NCI-H748 (cell line): Measurements from ENCODE around the gene NAB2.
"Not testable (repeated sequence)": the region's sequence is repeated elsewhere in the genome, so short reads cannot be mapped to it uniquely, and the experiment has no call there.

Experiments used
- DNase-seq: peaks from one replicate; lab custom pipeline; 2025; ENCODE audit not compliant: unreplicated experiment; lab: John Stamatoyannopoulos, UW

Gene NAB2

DNA sequence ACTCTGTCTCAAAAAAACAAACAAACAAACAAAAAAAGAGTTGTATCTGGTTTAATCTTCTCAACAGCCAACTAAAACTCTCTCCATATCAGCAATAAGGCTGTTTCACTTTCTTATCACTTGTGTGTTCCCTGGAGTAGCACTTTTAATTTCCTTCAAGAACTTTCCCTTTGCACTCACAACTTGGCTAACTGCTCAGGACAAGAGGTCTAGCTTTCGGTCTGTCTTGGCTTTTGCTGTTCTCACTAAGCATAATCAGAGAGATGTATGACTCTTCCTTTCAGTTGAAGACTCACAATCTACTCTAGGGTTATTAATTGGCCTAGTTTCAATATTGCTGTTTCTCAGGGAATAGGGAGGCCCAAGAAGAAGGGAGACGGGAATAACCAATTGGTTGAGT lies 22.7 kb upstream of the NAB2 start:
- no peak for DNase-seq

GRCh38 chr12:57069523-57069922 lies 19.4 kb upstream of the NAB2 start:
- peak; percentile 57 for DNase-seq

- DNase-seq: no peak
These were observed 16.3 kb upstream of the NAB2 start for GRCh38 chr12:57072661-57073060.

DNA sequence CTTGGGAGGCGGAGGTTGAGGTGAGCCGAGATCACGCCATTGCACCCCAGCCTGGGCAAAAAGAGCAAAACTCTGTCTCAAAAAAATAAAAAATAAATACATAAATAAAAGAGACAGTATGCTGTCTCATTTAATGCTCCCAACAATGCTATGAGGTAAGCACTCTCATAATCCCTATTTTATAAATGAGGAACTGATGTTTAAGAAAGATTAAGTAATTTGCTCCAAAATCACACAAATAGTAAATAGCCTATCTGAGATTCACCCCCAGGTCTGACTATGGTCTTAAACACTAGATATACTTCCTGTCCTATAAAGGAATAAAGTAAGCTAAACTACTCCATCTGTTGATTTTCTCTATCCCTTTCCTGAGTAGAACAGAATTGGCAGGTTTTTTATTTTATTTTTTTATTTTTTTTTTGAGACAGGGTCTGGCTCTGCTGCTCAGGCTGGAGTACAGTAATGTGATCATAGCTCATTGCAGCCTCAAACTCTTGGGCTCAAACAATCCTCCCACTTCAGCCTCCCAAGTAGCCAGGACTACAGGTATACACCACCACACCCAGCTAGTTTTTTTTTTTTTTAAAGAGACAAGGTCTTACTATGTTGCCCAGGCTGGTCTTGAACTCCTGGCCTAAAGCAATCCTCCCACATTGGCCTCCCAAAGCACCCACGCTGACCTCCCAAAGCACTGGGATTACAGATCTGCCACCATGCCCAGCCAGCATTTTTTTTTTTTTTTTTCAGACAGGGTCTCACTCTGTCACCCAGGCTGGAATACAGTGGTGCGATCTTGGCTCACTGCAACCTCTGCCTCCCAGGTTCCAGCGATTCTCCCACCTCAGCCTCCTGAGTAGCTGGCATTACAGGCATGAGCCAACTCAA lies 15.1 kb upstream of the NAB2 start:
- not testable (repeated sequence) for DNase-seq

DNA sequence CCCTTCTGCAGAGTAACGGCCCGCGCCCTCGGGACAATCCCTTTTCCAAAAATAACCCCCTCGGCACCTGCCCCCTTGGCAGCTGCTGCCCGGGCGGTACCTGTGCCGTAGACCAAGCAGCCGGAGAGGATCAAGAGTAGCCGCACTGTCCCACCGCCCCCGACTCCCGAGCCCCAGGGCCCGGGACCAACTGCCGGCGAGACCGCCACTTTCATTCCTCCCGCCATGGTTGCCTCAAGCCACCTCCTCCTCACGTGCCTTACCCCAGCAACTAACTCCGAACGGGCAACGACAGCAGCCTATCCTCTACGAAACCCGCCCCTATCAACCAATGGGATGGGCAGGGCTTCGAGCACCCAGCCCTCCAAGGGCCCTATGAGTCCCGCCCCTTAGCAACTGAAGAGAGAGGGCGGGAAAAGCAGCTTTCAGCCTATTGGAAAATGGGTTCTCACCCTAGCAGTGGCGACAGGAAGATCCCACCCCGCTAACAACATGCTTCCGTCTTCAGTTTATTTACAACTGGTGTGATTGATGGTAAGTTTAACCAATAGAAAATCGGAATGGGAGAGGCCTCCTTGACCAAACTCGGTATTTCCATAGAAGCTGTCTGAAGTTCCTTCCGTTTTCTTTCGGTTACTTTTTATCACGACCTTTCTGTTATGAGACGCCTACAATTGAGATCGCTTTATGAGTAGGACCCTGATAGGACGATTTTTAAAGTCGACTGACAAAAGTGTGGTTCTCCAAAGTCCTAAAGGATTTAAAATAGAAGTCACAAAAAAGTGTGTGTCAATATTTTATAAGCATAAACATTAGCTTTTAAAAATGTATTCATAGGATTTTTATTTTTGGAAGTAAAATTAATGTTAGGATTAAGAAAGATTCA lies 10.2 kb upstream of the NAB2 start, which contains the start of gene NEMP1:
TSS of gene NEMP1 (minus strand) at position 273 of the 886 bp plus-strand sequence. CDS start at position 227, 46 bp downstream.
- DNase-seq: peak; percentile 100

DNA sequence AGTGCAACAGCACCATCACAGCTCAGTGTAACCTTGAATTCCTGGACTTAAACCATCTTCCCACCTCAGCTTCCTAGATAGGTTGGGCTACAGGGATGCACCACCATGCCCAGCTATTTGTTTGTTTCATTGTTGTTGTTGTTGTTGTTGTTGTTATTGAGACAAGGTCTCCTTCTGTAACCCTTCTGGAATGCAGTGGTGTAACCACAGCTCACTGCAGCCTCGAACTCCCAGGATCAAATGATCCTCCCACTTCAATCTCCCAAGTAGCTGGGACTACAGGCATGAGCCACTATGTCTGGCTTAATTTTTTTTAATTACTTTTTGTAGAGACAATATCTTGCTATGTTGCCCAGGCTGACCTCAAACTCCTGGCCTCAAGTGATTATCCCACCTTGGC lies 9.1 kb upstream of the NAB2 start:
- no peak for DNase-seq

DNA sequence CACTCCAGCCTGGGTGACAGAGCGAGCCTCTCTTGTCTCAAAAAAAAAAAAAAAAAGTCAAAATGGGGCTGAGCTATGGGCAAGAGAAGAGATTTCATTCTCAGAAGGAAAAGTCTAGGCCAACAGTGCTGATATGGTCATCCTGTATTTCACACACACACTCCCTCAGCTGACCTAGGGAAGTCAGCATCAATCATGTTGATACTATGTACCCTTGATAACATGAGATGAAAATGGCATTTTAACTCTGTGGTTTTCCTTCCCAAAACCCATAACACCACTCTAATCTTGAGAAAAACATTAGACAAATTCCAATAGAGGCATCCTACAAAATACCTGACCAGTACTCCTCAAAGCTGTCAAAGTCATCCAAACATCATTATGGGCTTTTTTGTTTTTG lies 8.1 kb upstream of the NAB2 start:
- DNase-seq: no peak

DNA sequence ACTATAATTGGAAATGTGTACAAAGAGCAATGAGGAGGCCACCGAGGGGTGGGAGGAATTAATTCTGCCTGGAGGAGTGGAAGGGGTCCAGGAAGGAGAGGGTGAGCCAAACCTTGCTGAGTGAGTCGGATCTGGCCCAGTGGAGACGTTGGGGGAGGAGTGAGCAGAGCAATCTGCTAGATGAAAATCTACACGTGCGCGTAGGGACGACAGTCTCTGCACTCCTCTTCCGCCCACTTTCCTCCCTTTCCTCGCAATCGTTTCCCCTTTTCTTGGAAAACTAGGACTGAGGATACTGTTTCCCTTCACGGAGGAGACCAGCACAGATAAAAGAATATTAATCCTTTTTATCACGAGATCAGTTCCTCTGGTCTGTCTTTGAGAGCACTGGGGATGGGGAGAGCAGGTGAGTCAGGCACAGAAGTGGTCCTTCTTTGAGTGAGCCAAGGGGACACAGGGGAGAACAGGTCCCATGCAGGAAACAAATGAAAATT lies 2.9 kb upstream of the NAB2 start:
- DNase-seq: no peak

GRCh38 chr12:57086493-57087009 lies 2.4 kb upstream of the NAB2 start:
- peak; percentile 59 for DNase-seq

- peak; percentile 46 for DNase-seq
These were observed 1.8 kb upstream of the NAB2 start for GRCh38 chr12:57087010-57087690.

GRCh38 chr12:57087691-57088353 lies 1.1 kb upstream of the NAB2 start:
- DNase-seq: peak; percentile 67

DNA sequence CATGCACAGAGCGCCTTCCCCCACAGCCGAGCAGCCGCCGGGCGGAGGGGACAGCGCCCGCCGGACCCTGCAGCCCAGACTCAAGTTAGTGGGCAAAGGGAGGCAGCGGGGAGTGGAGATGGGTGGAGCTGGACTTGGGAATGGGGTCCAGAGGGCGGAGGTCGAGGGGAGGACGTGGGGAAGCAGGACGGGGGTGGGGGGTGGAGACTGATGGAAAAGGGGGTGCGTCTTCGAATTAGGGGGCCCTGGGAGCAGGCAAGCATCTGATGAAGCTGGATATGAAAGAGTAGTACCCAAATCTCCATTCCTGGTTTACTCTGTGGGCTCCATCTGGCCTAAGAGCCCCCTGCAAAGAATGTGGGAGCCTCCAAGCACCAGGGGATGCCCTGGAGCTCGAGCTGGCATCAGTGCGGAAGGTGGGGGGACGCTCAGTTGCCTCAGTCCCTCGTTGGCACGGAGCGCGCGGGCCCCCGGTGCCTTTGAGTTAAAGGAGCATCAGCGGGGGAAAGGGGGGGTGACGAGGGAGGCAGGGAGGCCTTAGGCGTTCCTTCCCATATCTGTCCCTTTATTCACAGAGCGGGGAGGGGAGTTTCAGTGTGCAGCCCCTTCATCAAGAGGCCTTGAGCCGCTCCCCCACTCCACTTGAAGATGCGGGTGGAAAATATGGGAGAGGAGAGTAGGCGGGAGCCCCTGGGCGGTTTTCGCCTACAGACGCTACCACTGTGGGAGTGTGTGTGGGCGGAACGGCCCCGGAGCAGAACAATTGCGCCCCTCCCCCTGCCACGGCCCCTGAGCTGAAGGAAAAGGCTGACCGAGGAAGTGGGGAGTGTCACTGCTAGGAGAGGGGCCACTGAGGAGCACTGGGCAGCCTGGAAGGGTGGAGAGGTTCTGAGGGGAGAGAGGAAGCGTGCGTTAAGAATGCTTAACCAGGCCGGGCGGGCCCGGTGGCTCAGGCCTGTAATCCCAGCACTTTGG lies 644 bp downstream of the NAB2 start:
- DNase-seq: peak; percentile 45

DNA sequence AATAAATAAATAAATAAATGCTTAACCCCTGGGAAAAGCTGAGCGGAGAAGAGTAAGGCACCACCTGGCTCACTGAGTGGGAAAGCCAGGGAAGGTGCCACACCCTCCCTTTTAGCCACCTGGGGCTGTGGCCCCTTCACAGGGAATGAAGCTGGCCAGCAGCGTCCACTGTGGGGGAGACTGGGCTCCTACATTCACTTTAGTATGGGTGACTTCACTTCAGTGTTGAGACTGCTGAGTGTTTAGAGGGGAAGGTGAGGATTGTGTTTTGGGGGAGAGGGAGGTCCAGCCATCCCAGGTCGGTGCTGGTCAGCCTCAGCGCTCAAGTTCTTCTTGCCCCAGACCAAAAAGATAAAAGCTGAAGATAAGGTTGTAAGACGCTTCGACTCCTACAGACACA lies 1.6 kb downstream of the NAB2 start:
- DNase-seq: no peak

- no peak for DNase-seq
These were observed 2.2 kb downstream of the NAB2 start for GRCh38 chr12:57090924-57091637.

DNA sequence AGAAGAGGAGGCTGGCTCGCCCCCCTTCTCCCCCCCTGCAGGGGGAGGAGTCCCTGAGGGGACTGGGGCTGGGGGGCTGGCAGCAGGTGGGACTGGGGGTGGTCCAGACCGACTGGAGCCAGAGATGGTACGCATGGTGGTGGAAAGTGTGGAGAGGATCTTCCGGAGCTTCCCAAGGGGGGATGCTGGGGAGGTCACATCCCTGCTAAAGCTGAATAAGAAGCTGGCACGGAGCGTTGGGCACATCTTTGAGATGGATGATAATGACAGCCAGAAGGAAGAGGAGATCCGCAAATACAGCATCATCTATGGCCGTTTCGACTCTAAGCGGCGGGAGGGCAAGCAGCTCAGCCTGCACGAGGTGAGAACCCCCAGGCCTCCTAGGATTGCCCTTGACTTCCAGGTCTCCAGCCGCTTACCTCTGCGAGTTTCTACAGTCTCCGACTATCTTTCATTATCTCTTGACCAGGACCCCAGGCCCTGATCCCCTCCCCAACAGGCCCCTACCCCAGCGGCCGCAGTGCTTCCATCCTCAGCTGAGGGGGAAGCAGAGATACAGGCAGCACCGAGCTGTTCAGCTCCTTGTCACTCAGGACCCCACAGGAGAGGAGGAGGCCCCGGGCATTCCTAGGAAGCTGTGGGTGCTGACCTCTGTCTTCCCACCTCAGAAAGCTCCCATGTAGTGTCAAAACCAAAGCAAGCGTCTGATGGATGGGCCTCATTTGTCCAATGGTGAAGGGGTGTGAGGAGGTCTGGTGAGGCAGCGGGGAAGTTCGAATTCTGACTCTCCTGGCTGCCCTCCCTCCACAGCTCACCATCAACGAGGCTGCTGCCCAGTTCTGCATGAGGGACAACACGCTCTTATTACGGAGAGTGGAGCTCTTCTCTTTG lies 3.0 kb downstream of the NAB2 start:
- no peak for DNase-seq

- no peak for DNase-seq
These were observed 3.6 kb downstream of the NAB2 start for GRCh38 chr12:57092529-57092862.

DNA sequence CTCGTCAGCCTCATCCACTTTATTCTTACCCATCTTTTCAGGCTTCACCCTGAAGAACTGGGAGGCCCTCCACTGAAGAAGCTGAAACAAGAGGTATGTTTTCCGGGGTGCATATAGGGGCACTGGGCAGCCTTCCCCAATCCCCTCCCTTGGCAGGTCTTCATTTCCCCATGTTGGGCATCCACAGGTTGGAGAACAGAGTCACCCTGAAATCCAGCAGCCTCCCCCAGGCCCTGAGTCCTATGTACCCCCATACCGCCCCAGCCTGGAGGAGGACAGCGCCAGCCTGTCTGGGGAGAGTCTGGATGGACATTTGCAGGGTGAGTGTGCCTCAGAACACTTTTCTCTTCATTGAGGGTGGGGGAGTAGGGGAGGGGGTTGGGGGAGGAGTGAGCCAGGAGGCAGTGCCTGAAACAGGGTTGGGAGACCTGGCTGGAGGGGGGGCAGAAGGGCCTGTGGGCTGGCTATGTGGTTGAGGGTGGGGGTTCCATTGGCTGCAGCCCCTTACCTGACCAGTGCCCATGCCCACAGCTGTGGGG lies 4.0 kb downstream of the NAB2 start:
- no peak for DNase-seq
